H9 (cell line): ENCODE results near the gene PIP4P1. TPM values are rescaled to one million over a fixed set of nuclear protein-coding genes. Genes with fewer than 3 reads are reported as not detected.

Experiments used
- DNase-seq: peaks from one replicate; pipeline ENCODE4 v3.0.0-alpha.2; 2017
- H2AFZ ChIP-seq: one replicate; pipeline ENCODE4 v1.6.1; 2013; ENCODE audit warnings: mild to moderate bottlenecking, low read length, control low read depth, moderate library complexity
- H2AK5ac ChIP-seq: 2 replicates; pipeline ENCODE4 v1.6.1; 2013; ENCODE audit warnings: low read length, control low read depth, mixed read lengths; ENCODE audit not compliant: insufficient read length
- H2BK120ac ChIP-seq: one replicate; pipeline ENCODE4 v1.6.1; 2013; ENCODE audit warnings: low read depth, mild to moderate bottlenecking, low read length, control low read depth, inconsistent platforms; ENCODE audit not compliant: poor library complexity, severe bottlenecking
- H2BK12ac ChIP-seq: 2 replicates; pipeline ENCODE4 v1.6.1; 2013; ENCODE audit warnings: low read length, control low read depth, mixed read lengths, low read depth; ENCODE audit not compliant: insufficient read length
- H2BK15ac ChIP-seq: 2 replicates; pipeline ENCODE4 v1.6.1; 2013; ENCODE audit warnings: low read depth, low read length, control low read depth
- H2BK20ac ChIP-seq: one replicate; pipeline ENCODE4 v1.6.1; 2013; ENCODE audit warnings: low read depth, mild to moderate bottlenecking, low read length, control low read depth, inconsistent platforms; ENCODE audit not compliant: poor library complexity, severe bottlenecking
- H2BK5ac ChIP-seq: 2 replicates; pipeline ENCODE4 v1.6.1; 2013; ENCODE audit warnings: low read length, control low read depth, mixed read lengths; ENCODE audit not compliant: insufficient read length
- H3K14ac ChIP-seq: 2 replicates; pipeline ENCODE4 v1.6.1; 2013; ENCODE audit warnings: low read length, control low read depth; ENCODE audit not compliant: insufficient read depth
- H3K18ac ChIP-seq: 2 replicates; pipeline ENCODE4 v1.6.1; 2013; ENCODE audit warnings: low read depth, mild to moderate bottlenecking, mixed read lengths, low read length, control low read depth; ENCODE audit not compliant: insufficient read length
- H3K23ac ChIP-seq: 2 replicates; pipeline ENCODE4 v1.6.1; 2013; ENCODE audit warnings: low read length, control low read depth, mixed read lengths, low read depth; ENCODE audit not compliant: insufficient read length
- H3K23me2 ChIP-seq: 2 replicates; pipeline ENCODE4 v1.6.1; 2013; ENCODE audit warnings: low read depth, mild to moderate bottlenecking, mixed read lengths, low read length, control low read depth; ENCODE audit not compliant: insufficient read length, poor library complexity, severe bottlenecking
- H3K27ac ChIP-seq: 2 replicates; pipeline ENCODE4 v1.5.1; 2013; ENCODE audit warnings: low read length, control low read depth, mixed read lengths, low read depth; ENCODE audit not compliant: insufficient read length
- H3K27me3 ChIP-seq: 2 replicates; pipeline ENCODE4 v1.6.1; 2013; ENCODE audit warnings: low read length, control low read depth, inconsistent platforms; ENCODE audit not compliant: insufficient read depth
- H3K4ac ChIP-seq: 2 replicates; pipeline ENCODE4 v1.6.1; 2013; ENCODE audit warnings: low read depth, mild to moderate bottlenecking, control low read depth, inconsistent platforms, low read length, moderate library complexity
- H3K4me1 ChIP-seq: 2 replicates; pipeline ENCODE4 v1.6.1; 2013; ENCODE audit warnings: low read length, control low read depth, inconsistent platforms; ENCODE audit not compliant: insufficient read depth
- H3K4me2 ChIP-seq: 2 replicates; pipeline ENCODE4 v1.6.1; 2013; ENCODE audit warnings: low read length, control low read depth, mixed read lengths; ENCODE audit not compliant: insufficient read length, insufficient read depth
- H3K56ac ChIP-seq: 2 replicates; pipeline ENCODE4 v1.6.1; 2013; ENCODE audit warnings: low read depth, mild to moderate bottlenecking, mixed read lengths, low read length, control low read depth; ENCODE audit not compliant: insufficient read length
- H3K79me1 ChIP-seq: 2 replicates; pipeline ENCODE4 v1.6.1; 2013; ENCODE audit warnings: low read depth, mild to moderate bottlenecking, moderate library complexity, low read length, control low read depth, inconsistent platforms; ENCODE audit not compliant: insufficient read depth, poor library complexity, severe bottlenecking
- H3K79me2 ChIP-seq: 2 replicates; pipeline ENCODE4 v1.6.1; 2013; ENCODE audit warnings: low read length, control low read depth, inconsistent platforms; ENCODE audit not compliant: insufficient read depth
- H3K9ac ChIP-seq: 2 replicates; pipeline ENCODE4 v1.6.1; 2013; ENCODE audit warnings: low read length, control low read depth, mixed read lengths; ENCODE audit not compliant: insufficient read length; ENCODE audit errors: extremely low read depth
- H3K9me3 ChIP-seq: one replicate; pipeline ENCODE4 v1.6.1; 2013; ENCODE audit warnings: low read depth, low read length, inconsistent platforms; ENCODE audit not compliant: control insufficient read depth
- H3T11ph ChIP-seq: one replicate; pipeline ENCODE4 v1.6.1; 2013; ENCODE audit warnings: mild to moderate bottlenecking, low read length, control low read depth, inconsistent platforms
- H4K20me1 ChIP-seq: one replicate; pipeline ENCODE4 v1.6.1; 2013; ENCODE audit not compliant: control insufficient read depth, insufficient read length, insufficient read depth
- H4K5ac ChIP-seq: 2 replicates; pipeline ENCODE4 v1.6.1; 2013; ENCODE audit warnings: low read depth, mild to moderate bottlenecking, mixed read lengths, low read length, control low read depth; ENCODE audit not compliant: insufficient read length
- H4K8ac ChIP-seq: replicated peaks from 2 replicates; pipeline ENCODE4 v1.6.1; 2013; ENCODE audit warnings: low read length, control low read depth, mixed read lengths, low read depth; ENCODE audit not compliant: insufficient read length
- H4K91ac ChIP-seq: 2 replicates; pipeline ENCODE4 v1.6.1; 2013; ENCODE audit warnings: low read depth, mild to moderate bottlenecking, moderate library complexity, mixed read lengths, low read length, control low read depth; ENCODE audit not compliant: insufficient read length
- H3K27ac Mint-ChIP-seq, 3 experiments: 2 replicates in 2 of 3; 3 replicates in 1 of 3; pipeline ENCODE4 v1.8.0; 2020 to 2021; ENCODE audit warnings: mixed read lengths in 3 of 3, mild to moderate bottlenecking in 1 of 3, moderate library complexity in 1 of 3
- H3K27me3 Mint-ChIP-seq: 2 replicates; pipeline ENCODE4 v1.8.0; 2021; ENCODE audit warnings: low read depth, mild to moderate bottlenecking, moderate library complexity, mixed read lengths
- H3K36me3 Mint-ChIP-seq, 3 experiments: 2 replicates in 2 of 3; 3 replicates in 1 of 3; pipeline ENCODE4 v1.8.0; 2020 to 2021; ENCODE audit warnings: low read depth in 3 of 3, mixed read lengths in 3 of 3; ENCODE audit not compliant: insufficient read depth in 1 of 3
- H3K4me1 Mint-ChIP-seq, 2 experiments: 2 replicates each; pipeline ENCODE4 v1.8.0; 2020; ENCODE audit warnings: mixed read lengths in 2 of 2
- H3K4me3 Mint-ChIP-seq, 2 experiments: 2 replicates in 1 of 2; 3 replicates in 1 of 2; pipeline ENCODE4 v1.8.0; 2020 to 2021; ENCODE audit warnings: mild to moderate bottlenecking in 2 of 2, mixed read lengths in 2 of 2, moderate library complexity in 1 of 2
- H3K9me3 Mint-ChIP-seq, 2 experiments: 2 replicates in 1 of 2; 3 replicates in 1 of 2; pipeline ENCODE4 v1.8.0; 2020; ENCODE audit warnings: mild to moderate bottlenecking in 2 of 2, mixed read lengths in 2 of 2, moderate library complexity in 1 of 2
- WGBS: extraction: QIAGEN DNeasy Blood & Tissue Kit; methylation state at CpG from one replicate; pipeline ENCODE4 v1.1.7; 2013; ENCODE audit warnings: missing lambda C conversion rate, low lambda C conversion rate, mixed read lengths; ENCODE audit not compliant: insufficient read length; ENCODE audit errors: extremely low coverage; 5-methylcytosine and 5-hydroxymethylcytosine counted together
- total RNA-seq: library from RNA; stranded (reverse); gene quantifications from 2 replicates; pipeline ENCODE4 v1.2.1, GENCODE V29; 2021
- TF ChIP-seq, protein P1 (sequence below): fragments of 200-600 bp; sonication (generic); conservative IDR thresholded peaks from 3 replicates; pipeline ENCODE4 v1.8.0; 2021; ENCODE audit warnings: antibody characterized with exemption, mild to moderate bottlenecking

PIP4P1 gene
- total RNA-seq, 1 experiment from 2014 or later: 41.6 TPM

DNA sequence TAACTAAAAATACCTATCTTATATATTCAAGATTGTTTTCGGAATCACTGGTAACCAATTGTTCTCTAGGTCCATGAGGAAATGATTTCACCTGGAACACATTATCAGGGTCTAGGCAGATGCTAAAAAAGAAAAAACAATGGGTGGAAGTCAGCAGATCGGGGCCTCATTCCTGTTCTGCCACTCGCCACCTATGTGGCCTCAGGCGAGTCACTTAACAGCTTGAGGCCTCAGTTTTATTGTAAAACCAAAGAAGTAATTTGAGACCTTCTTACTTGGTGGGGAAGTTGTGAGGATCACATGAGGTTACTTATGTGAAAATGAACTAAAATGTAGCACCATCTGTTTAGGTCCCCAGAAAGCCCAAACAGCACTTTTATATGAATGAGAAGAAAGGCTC is 37.9 kb upstream of the PIP4P1 start:
- Histone ChIP-seq H3K79me1 (no peaks in the 10 kb centered on the region), H2BK120ac (no peak overlapping the region), H3K9ac (no peak overlapping the region), H3K18ac (no peak overlapping the region), H3K79me2 (no peaks in the 10 kb centered on the region), H2AFZ (no peak overlapping the region), H2AK5ac (no peak overlapping the region), H3K56ac (no peak overlapping the region), H3K27ac (no peak overlapping the region), H4K8ac (no peak overlapping the region), H2BK5ac (no peak overlapping the region), H4K5ac (no peak overlapping the region), H2BK15ac (no peak overlapping the region), H3K4ac (no peak overlapping the region), H4K20me1 (no peaks in the 10 kb centered on the region), H3K14ac (no peak overlapping the region), H3K9me3 (no peaks in the 10 kb centered on the region), H2BK20ac (no peak overlapping the region), H3T11ph (no peak overlapping the region), H3K23ac (no peak overlapping the region), H3K23me2 (no peaks in the 10 kb centered on the region), H3K4me1 (peaks cover 2% of the 10 kb centered on the region; the same call in 1 of the 2 replicates), H3K4me2 (no peak overlapping the region), H3K27me3 (no peaks in the 10 kb centered on the region), H4K91ac (no peak overlapping the region), H2BK12ac (no peak overlapping the region)
- peaks cover 0 to 8% (median 0%) of the 10 kb centered on the region in 3 experiments; a peak in 4 of 7 replicates for H3K36me3 Mint-ChIP-seq
- peaks cover 5% of the 10 kb centered on the region for H3K27me3 Mint-ChIP-seq
- DNase-seq: peak; percentile 46
- no peak overlapping the region for H3K4me3 Mint-ChIP-seq
- H3K9me3 Mint-ChIP-seq: peaks cover 3 to 10% of the 10 kb centered on the region in 2 experiments; a peak in 4 of 5 replicates
- TF ChIP-seq, protein P1, sequence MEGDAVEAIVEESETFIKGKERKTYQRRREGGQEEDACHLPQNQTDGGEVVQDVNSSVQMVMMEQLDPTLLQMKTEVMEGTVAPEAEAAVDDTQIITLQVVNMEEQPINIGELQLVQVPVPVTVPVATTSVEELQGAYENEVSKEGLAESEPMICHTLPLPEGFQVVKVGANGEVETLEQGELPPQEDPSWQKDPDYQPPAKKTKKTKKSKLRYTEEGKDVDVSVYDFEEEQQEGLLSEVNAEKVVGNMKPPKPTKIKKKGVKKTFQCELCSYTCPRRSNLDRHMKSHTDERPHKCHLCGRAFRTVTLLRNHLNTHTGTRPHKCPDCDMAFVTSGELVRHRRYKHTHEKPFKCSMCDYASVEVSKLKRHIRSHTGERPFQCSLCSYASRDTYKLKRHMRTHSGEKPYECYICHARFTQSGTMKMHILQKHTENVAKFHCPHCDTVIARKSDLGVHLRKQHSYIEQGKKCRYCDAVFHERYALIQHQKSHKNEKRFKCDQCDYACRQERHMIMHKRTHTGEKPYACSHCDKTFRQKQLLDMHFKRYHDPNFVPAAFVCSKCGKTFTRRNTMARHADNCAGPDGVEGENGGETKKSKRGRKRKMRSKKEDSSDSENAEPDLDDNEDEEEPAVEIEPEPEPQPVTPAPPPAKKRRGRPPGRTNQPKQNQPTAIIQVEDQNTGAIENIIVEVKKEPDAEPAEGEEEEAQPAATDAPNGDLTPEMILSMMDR: no peak
- WGBS: no CpG with 5 or more reads among the region's 4 CpGs
- H3K4me1 Mint-ChIP-seq: peaks cover 27 to 28% of the 10 kb centered on the region in 2 experiments
- H3K27ac Mint-ChIP-seq: no peak overlapping the region; a peak in 1 of 7 replicates
